MM.1S (cell line): Measurements from ENCODE around the gene PLEKHM1.
"Not testable (repeated sequence)": the region's sequence is repeated elsewhere in the genome, so short reads cannot be mapped to it uniquely, and the experiment has no call there.

Experiments used
- DNase-seq: peaks from one replicate; pipeline ENCODE4 v3.0.0-alpha.2; 2015
- H2AFZ ChIP-seq: fragments of 300-600 bp; sonication (generic); 2 replicates; pipeline ENCODE4 v1.6.0; 2016; ENCODE audit warnings: antibody characterized with exemption, low read length
- H3F3A ChIP-seq: fragments of 300-600 bp; sonication (generic); 2 replicates; pipeline ENCODE4 v1.6.1; 2016; ENCODE audit warnings: mild to moderate bottlenecking, antibody characterized with exemption, low read length, moderate library complexity, mixed read lengths; ENCODE audit not compliant: insufficient read depth
- H3K27ac ChIP-seq: fragments of 300-600 bp; sonication (generic); 2 replicates; pipeline ENCODE4 v1.5.1; 2016; ENCODE audit warnings: mild to moderate bottlenecking, low read length
- H3K27me3 ChIP-seq: fragments of 300-600 bp; sonication (generic); replicated peaks from 2 replicates; pipeline ENCODE4 v1.6.0; 2016; ENCODE audit warnings: low read length; ENCODE audit not compliant: insufficient read depth
- H3K36me3 ChIP-seq: fragments of 300-600 bp; sonication (generic); replicated peaks from 2 replicates; pipeline ENCODE4 v1.6.1; 2016; ENCODE audit warnings: mild to moderate bottlenecking, low read length, mixed read lengths; ENCODE audit not compliant: insufficient read depth
- H3K4me1 ChIP-seq: fragments of 300-600 bp; sonication (generic); 2 replicates; pipeline ENCODE4 v1.6.1; 2016; ENCODE audit warnings: low read length, mixed read lengths
- H3K4me2 ChIP-seq: fragments of 300-600 bp; sonication (generic); 2 replicates; pipeline ENCODE4 v1.6.0; 2016; ENCODE audit warnings: low read depth, low read length
- H3K4me3 ChIP-seq: fragments of 300-600 bp; sonication (generic); 2 replicates; pipeline ENCODE4 v1.5.1; 2016; ENCODE audit warnings: low read length, mixed read lengths
- H3K79me2 ChIP-seq: fragments of 300-600 bp; sonication (generic); 2 replicates; pipeline ENCODE4 v1.6.1; 2016; ENCODE audit warnings: mixed run types, low read length, mixed read lengths
- H3K9ac ChIP-seq: fragments of 300-600 bp; sonication (generic); 2 replicates; pipeline ENCODE4 v1.6.1; 2016; ENCODE audit warnings: low read length, mixed read lengths
- H3K9me2 ChIP-seq: fragments of 300-600 bp; sonication (generic); replicated peaks from 2 replicates; pipeline ENCODE4 v1.6.1; 2016; ENCODE audit warnings: mild to moderate bottlenecking, low read length, mixed read lengths; ENCODE audit not compliant: insufficient read depth
- H3K9me3 ChIP-seq: fragments of 300-600 bp; sonication (generic); replicated peaks from 2 replicates; pipeline ENCODE4 v1.6.1; 2016; ENCODE audit warnings: mild to moderate bottlenecking, low read length, mixed read lengths; ENCODE audit not compliant: insufficient read depth
- H4K20me1 ChIP-seq: fragments of 300-600 bp; sonication (generic); 2 replicates; pipeline ENCODE4 v1.6.1; 2016; ENCODE audit warnings: mild to moderate bottlenecking, low read length, moderate library complexity, mixed read lengths; ENCODE audit not compliant: insufficient read depth

The PLEKHM1 gene

DNA sequence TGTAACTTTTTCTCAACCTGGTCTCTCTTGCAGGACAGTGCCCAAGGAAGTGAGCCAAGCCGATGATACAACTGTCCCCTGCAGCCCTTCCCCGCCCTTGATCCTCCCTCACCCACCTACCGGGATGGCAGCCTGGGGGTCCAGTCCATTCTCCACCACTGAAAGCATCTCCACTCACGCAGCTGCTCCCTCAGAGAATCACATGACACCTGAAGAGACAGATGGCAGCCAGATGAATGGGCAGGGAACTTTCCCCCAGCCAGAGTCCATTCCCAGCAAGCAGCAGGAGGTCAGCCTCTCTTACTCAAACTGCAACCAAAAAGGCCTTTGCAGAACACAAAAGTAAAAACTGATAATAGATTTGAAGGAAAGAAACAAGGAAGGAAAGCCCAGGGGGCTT lies 8.2 kb downstream of the PLEKHM1 start:
- DNase-seq, H3K4me3 ChIP-seq, H3F3A ChIP-seq, H3K36me3 ChIP-seq, H3K27me3 ChIP-seq, H3K9me2 ChIP-seq, H3K4me1 ChIP-seq, H3K27ac ChIP-seq, H3K9ac ChIP-seq, H3K4me2 ChIP-seq, H4K20me1 ChIP-seq, H3K9me3 ChIP-seq, H3K79me2 ChIP-seq, H2AFZ ChIP-seq: not testable (repeated sequence)

DNA sequence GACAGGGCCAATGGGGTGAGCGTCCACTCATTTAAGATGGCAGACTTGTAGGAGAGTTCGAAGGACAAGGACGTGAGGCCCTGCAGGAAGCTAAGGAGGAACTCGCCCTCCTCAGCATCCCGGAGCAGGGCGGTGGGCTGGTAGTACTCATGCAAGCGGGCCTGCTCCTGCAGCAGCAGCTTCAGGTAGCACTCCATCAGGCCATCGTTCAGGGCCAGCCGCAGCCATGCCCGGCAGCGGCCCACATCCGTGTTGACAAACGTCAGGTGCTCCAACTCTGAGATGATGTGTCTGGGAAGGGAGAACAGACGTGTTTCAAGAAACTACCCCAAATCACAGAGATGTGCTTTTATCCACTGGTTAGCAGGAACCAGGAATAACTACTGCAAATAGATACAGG lies 15.1 kb downstream of the PLEKHM1 start:
- H3K27me3 ChIP-seq, H3K4me1 ChIP-seq, DNase-seq, H3K79me2 ChIP-seq, H3K9me2 ChIP-seq, H3K4me3 ChIP-seq, H2AFZ ChIP-seq, H3K27ac ChIP-seq, H4K20me1 ChIP-seq, H3K9me3 ChIP-seq, H3K36me3 ChIP-seq, H3K9ac ChIP-seq, H3F3A ChIP-seq, H3K4me2 ChIP-seq: not testable (repeated sequence)

DNA sequence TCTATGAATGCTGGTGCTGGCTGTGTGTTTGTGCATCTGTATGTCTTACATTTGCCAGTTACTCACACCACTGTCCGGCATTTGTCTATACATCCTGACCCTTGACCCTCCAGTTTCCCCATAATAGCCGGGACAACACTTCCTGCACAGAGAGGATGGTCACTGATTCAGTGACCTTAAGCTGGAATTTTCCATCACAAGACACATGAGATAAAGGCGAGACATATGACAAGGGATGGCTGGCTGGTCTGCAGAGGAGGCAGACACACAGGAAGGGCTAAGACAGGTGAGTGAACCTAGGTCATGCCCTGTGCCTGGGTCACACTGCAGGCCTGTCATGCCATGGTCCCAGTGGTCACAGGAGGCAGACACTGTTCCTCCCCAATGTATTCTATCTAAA lies 18.3 kb downstream of the PLEKHM1 start:
- not testable (repeated sequence) for DNase-seq

DNA sequence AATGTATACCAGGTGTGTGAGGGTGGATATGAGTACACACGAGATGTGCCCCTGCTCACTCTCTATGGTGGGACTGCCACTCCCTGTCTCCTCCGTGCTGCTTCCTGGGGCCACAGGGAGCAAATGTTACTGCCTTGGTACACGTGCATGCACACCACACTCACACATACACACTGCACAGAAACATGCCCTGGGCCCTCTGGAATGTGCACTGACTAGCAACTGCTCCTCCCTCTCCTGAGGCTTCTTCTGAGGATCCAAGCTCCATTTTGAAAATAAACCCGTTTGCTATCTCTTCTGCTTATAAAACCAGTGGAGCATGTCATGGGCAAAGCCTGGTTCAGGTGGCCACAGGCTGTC lies 21.3 kb downstream of the PLEKHM1 start:
- not testable (repeated sequence) for H3K27me3 ChIP-seq, DNase-seq, H2AFZ ChIP-seq, H3K4me3 ChIP-seq, H3K4me2 ChIP-seq, H3K9me3 ChIP-seq, H3K9ac ChIP-seq, H3K4me1 ChIP-seq, H3K79me2 ChIP-seq, H4K20me1 ChIP-seq, H3K9me2 ChIP-seq, H3K36me3 ChIP-seq, H3K27ac ChIP-seq, H3F3A ChIP-seq

More for the DNA sequence above, 18.3 kb downstream of the PLEKHM1 start:
- H3K9me2 ChIP-seq, H3K9me3 ChIP-seq, H3K4me3 ChIP-seq, H3F3A ChIP-seq, H3K9ac ChIP-seq, H2AFZ ChIP-seq, H3K4me2 ChIP-seq, H4K20me1 ChIP-seq, H3K36me3 ChIP-seq, H3K27ac ChIP-seq, H3K4me1 ChIP-seq, H3K79me2 ChIP-seq, H3K27me3 ChIP-seq: not testable (repeated sequence)

DNA sequence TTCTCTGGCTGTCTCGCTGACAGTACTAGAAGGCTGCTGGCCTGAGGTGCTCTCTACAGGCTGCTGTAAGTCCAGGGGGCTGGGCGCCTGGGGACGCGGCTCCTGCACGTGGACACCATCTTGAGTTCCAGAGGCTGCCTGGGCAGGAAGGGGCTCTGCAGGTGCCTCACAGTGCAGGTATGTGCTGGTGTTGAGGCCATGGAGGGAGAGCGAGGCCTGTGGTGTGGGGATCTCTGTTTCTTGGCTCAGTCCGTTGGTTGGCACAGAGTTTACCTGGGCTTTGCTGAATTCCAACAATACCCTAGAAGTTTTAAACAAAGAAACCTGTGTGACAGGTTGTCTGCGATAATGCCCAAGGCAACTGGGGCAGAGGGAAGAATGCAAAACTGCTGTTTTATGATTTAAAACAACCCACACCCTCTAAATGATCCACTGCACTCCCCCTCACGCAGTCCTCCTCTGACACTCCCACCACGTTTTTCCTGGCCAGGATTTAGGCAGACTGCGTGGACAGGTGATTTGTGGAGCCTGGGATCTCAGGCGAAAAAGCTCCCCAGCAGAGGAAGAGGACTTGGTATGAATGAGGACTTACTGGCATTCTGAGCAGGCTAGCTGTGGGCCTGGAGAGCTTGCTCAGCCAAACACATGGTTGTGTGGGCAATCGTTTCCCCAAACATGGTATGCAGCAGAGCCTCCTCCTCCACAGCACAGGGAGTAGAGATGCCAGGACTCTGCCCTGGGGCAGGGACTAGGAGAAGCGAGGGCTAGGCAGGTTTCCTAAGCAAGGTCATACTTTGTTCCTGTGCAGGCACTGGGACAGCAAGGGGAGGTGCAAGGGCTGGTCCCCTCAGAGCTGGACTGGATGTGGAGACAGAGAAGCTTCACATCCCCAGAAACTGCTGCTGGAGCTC lies 22.0 kb downstream of the PLEKHM1 start:
- not testable (repeated sequence) for H3K9me2 ChIP-seq, H3K27me3 ChIP-seq, H3K9ac ChIP-seq, H2AFZ ChIP-seq, H4K20me1 ChIP-seq, H3K36me3 ChIP-seq, DNase-seq, H3K79me2 ChIP-seq, H3F3A ChIP-seq, H3K9me3 ChIP-seq, H3K4me1 ChIP-seq, H3K27ac ChIP-seq, H3K4me3 ChIP-seq, H3K4me2 ChIP-seq

DNA sequence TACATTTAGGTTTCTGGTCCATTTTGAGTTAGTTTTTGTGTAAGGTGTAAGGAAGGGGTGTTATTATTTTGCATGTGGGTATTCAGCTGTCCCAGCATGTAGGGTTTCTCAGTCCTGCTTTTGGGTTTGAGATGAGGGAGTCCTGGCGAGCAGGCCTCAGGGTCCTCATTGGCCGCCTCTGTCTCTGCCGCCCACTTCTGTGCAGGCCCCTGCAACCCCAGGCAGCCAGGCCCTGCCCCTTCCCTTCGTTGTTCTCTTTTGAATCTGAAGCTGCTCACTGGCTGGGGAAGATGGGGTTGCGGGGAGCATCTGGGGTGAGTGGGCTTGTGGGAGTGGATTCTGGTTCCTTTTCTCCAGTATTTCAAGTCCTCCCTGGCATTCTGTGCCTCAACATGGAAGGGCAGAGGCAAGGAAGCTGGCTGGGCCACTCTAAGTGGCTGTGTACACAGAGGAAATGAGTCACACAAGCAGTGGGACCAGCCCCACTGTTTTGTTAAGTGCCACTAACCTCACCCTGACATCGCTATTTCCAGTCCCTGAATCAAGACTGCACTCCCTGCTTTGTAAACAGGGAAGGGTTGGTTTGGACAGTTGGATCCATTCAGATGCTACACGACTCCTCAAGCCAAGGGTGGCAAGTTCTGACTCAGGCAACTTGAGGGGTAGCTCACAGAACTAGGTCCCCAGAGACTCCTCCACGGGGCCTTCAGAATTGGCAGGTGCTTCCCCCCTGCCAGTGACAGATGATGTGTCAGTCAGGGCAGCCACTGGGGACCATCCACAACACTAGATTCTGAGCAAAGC lies 28.8 kb downstream of the PLEKHM1 start:
- DNase-seq, H3K27me3 ChIP-seq, H3K27ac ChIP-seq, H3K4me3 ChIP-seq, H2AFZ ChIP-seq, H3K4me1 ChIP-seq, H4K20me1 ChIP-seq, H3K9me3 ChIP-seq, H3K79me2 ChIP-seq, H3K4me2 ChIP-seq, H3K9ac ChIP-seq, H3K9me2 ChIP-seq, H3F3A ChIP-seq, H3K36me3 ChIP-seq: not testable (repeated sequence)

DNA sequence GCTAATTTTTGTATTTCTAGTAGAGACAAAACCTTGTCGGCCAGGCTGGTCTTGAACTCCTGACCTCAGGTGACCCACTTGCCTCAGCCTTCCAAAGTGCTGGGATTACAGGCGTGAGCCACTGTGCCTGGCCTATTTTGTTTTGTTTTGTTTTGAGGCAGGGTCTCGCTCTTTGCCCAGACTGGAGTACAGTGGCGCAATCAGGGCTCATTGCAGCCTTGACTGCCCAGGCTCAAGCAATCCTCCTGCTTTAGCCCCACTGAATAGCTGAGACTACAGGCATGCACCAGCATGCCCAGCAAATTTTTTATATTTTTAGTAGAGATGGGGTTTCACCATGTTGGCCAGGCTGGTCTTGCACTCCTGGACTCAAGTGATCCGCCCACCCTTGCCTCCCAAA lies 30.1 kb downstream of the PLEKHM1 start:
- H3K79me2 ChIP-seq, H3K9ac ChIP-seq, H3F3A ChIP-seq, H3K27ac ChIP-seq, H3K9me2 ChIP-seq, DNase-seq, H3K27me3 ChIP-seq, H3K4me1 ChIP-seq, H2AFZ ChIP-seq, H3K9me3 ChIP-seq, H3K4me3 ChIP-seq, H3K36me3 ChIP-seq, H4K20me1 ChIP-seq, H3K4me2 ChIP-seq: not testable (repeated sequence)

DNA sequence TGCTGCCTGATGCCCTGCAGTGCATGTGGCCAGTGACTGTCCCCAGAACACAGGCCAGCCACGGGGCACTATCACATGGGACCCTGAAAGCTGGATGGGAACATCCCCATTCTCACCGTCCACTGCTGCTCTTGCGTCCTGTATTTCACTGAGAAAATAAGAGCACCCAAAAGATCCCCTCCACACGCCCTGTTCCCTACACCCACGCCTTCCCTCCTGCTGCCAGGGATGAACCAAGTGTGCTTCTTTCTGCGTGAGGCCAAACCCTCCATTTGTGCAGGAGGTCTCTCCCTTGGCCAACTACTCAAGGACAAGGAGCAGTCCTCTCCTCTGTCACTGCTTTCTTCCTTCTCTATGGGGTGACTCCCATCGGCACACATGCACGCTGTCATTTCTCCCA lies 36.2 kb downstream of the PLEKHM1 start:
- H2AFZ ChIP-seq, H3K27ac ChIP-seq, DNase-seq, H4K20me1 ChIP-seq, H3F3A ChIP-seq, H3K79me2 ChIP-seq, H3K36me3 ChIP-seq, H3K9me3 ChIP-seq, H3K4me3 ChIP-seq, H3K4me1 ChIP-seq, H3K27me3 ChIP-seq, H3K9ac ChIP-seq, H3K9me2 ChIP-seq: not testable (repeated sequence)
- H3K4me2 ChIP-seq, result peak overlapping the region; percentile 41; the same call in 1 of the 2 replicates
